K562 (cell line): Measurements from ENCODE around the gene S100A2. TPM values are rescaled to one million over a fixed set of nuclear protein-coding genes. Genes with fewer than 3 reads are reported as not detected.
A peak's percentile ranks its signal among the peaks of the same experiment; 100 is the strongest.

Experiments
- ATAC-seq: fragments of 200-7000 bp; cut with Tn5 transposase; 3 replicates; pipeline ENCODE4 v1.9.1; 2020; ENCODE audit warnings: moderate library complexity
- BruUV-seq: library from RNA; stranded (reverse); fragments of 400-500 nt; replicated peaks from 2 replicates; lab custom pipeline; 2021; lab: Mats Ljungman, UMichigan
- CTCF ChIA-PET: fragments of 300-600 bp; formaldehyde crosslinking; extraction: SDS; loops from one replicate; lab custom pipeline; 2021; ENCODE audit warnings: low intra/inter-chr PET ratio; lab: Yijun Ruan, JAX
- POLR2A ChIA-PET: fragments of 300-600, 350-650 bp; sonication (Branson Sonifier 250); formaldehyde crosslinking; extraction: SDS; loops from one replicate; lab custom pipeline; 2021; ENCODE audit warnings: antibody characterized with exemption, inconsistent platforms; lab: Yijun Ruan, JAX
- DNase-seq, 4 experiments: peaks; one replicate each; pipeline versions ENCODE4 v3.0.0 to v3.0.0-alpha.2; 2011 to 2018; ENCODE audit warnings: low spot score in 3 of 4, mixed read lengths in 3 of 4; ENCODE audit errors: extremely low read depth in 1 of 4
- FAIRE-seq: peaks from 2 replicates; lab custom pipeline; 2011; peaks lifted over from hg19 to GRCh38; lab: Jason Lieb, UNC
- H2AFZ ChIP-seq: 2 replicates; pipeline ENCODE4 v1.6.0; 2011; ENCODE audit warnings: low read depth, low read length, control low read depth, inconsistent platforms
- H3K27ac ChIP-seq: fragments of 200-600 bp; 3 replicates; pipeline ENCODE4 v1.8.0; 2011; ENCODE audit warnings: low read depth, mild to moderate bottlenecking, control low read depth, inconsistent platforms, low read length, moderate library complexity, mixed read lengths; ENCODE audit errors: extremely low read depth
- H3K27me3 ChIP-seq, 2 experiments: fragments of 300-600 bp in 1 of 2; 2 replicates in 1 of 2; 3 replicates in 1 of 2; pipeline versions ENCODE4 v1.6.0 to v1.8.0; 2011; ENCODE audit warnings: inconsistent platforms in 2 of 2, low read length in 2 of 2, mild to moderate bottlenecking in 1 of 2, mixed read lengths in 1 of 2, moderate library complexity in 1 of 2; ENCODE audit not compliant: control insufficient read depth in 2 of 2, insufficient read depth in 2 of 2
- H3K36me3 ChIP-seq: fragments of 300-600 bp; 3 replicates; pipeline ENCODE4 v1.8.0; 2011; ENCODE audit warnings: mild to moderate bottlenecking, low read length, inconsistent platforms; ENCODE audit not compliant: control insufficient read depth, insufficient read depth
- H3K4me1 ChIP-seq, 2 experiments: fragments of 200-600 bp in 1 of 2; replicated peaks in 1 of 2; 2 replicates in 1 of 2; 3 replicates in 1 of 2; pipeline versions ENCODE4 v1.5.1 to v1.8.0; 2011; ENCODE audit warnings: inconsistent platforms in 2 of 2, low read length in 2 of 2, mild to moderate bottlenecking in 1 of 2, mixed read lengths in 1 of 2, moderate library complexity in 1 of 2; ENCODE audit not compliant: control insufficient read depth in 2 of 2, insufficient read depth in 2 of 2
- H3K4me2 ChIP-seq: 2 replicates; pipeline ENCODE4 v1.6.1; 2011; ENCODE audit warnings: low read length, control low read depth, inconsistent platforms, mixed read lengths; ENCODE audit not compliant: insufficient read depth
- H3K4me3 ChIP-seq: fragments of 200-600 bp; sonication (generic), shearing (Covaris generic); 2 replicates; pipeline ENCODE4 v1.5.1; 2016; ENCODE audit warnings: control low read depth, inconsistent platforms
- H3K79me2 ChIP-seq: fragments of 200-600 bp; 3 replicates; pipeline ENCODE4 v1.8.0; 2011; ENCODE audit warnings: low read length, inconsistent platforms; ENCODE audit not compliant: control insufficient read depth, insufficient read depth
- H3K9ac ChIP-seq, 2 experiments: 2 replicates each; pipeline versions ENCODE4 v1.6.0 to v1.6.1; 2011; ENCODE audit warnings: low read depth in 2 of 2, low read length in 2 of 2, control low read depth in 1 of 2, inconsistent platforms in 1 of 2, mild to moderate bottlenecking in 1 of 2, mixed read lengths in 1 of 2; ENCODE audit not compliant: insufficient read depth in 1 of 2
- H3K9me1 ChIP-seq: one replicate; pipeline ENCODE4 v1.6.0; 2011; ENCODE audit warnings: inconsistent platforms, mild to moderate bottlenecking, low read length, moderate library complexity; ENCODE audit not compliant: control insufficient read depth, insufficient read depth
- H3K9me3 ChIP-seq: replicated peaks from 2 replicates; pipeline ENCODE4 v1.5.1; 2011; ENCODE audit warnings: low read depth, low read length, inconsistent platforms; ENCODE audit not compliant: control insufficient read depth, insufficient read depth
- H4K20me1 ChIP-seq: replicated peaks from 2 replicates; pipeline ENCODE4 v1.6.1; 2011; ENCODE audit warnings: low read length, inconsistent platforms, mixed read lengths; ENCODE audit not compliant: control insufficient read depth, insufficient read depth
- ATF3 ChIP-seq, 2 experiments: fragments of 450-650 bp in 1 of 2; sonication (generic) in 1 of 2; formaldehyde crosslinking in 1 of 2; IDR thresholded peaks in 1 of 2; conservative IDR thresholded peaks in 1 of 2; 2 replicates each; pipeline versions ENCODE4 v1.6.1 to v1.8.1; 2016 to 2023; ENCODE audit warnings: mild to moderate bottlenecking in 2 of 2, moderate library complexity in 2 of 2, inconsistent platforms in 1 of 2, missing genetic modification reagents in 1 of 2
- CBFB ChIP-seq: sonication (generic); formaldehyde crosslinking; IDR thresholded peaks from 2 replicates; pipeline ENCODE4 v1.4.0; 2020; ENCODE audit warnings: mild to moderate bottlenecking, missing genetic modification reagents
- CREM ChIP-seq: IDR thresholded peaks from 2 replicates; pipeline ENCODE4 v1.6.1; 2014; ENCODE audit warnings: antibody characterized with exemption, low read depth
- E2F6 ChIP-seq, 2 experiments: IDR thresholded peaks; 2 replicates each; pipeline ENCODE4 v1.6.1; 2011; ENCODE audit warnings: borderline replicate concordance in 1 of 2, control low read depth in 1 of 2, low read depth in 1 of 2, low read length in 1 of 2, mild to moderate bottlenecking in 1 of 2, mixed read lengths in 1 of 2, moderate library complexity in 1 of 2; ENCODE audit not compliant: insufficient read depth in 1 of 2, insufficient read length in 1 of 2, poor library complexity in 1 of 2, severe bottlenecking in 1 of 2; ENCODE audit errors: extremely low read depth in 1 of 2
- FOXA1 ChIP-seq: fragments of 450-650 bp; IDR thresholded peaks from 2 replicates; pipeline ENCODE4 v1.6.1; 2016; ENCODE audit warnings: mild to moderate bottlenecking, borderline replicate concordance
- L3MBTL2 ChIP-seq: fragments of 450-650 bp; IDR thresholded peaks from 2 replicates; pipeline ENCODE4 v1.6.1; 2016; ENCODE audit warnings: mild to moderate bottlenecking, moderate library complexity
- NFIC ChIP-seq: fragments of 450-650 bp; IDR thresholded peaks from 2 replicates; pipeline ENCODE4 v1.6.1; 2017; ENCODE audit warnings: mild to moderate bottlenecking, inconsistent platforms
- PHF8 ChIP-seq: fragments of 200-600 bp; sonication (generic); IDR thresholded peaks from 2 replicates; pipeline ENCODE4 v1.6.1; 2012; ENCODE audit warnings: mixed run types, mild to moderate bottlenecking, inconsistent platforms, low read length, moderate library complexity, borderline replicate concordance
- USF1 ChIP-seq: sonication (generic); formaldehyde crosslinking; IDR thresholded peaks from 2 replicates; pipeline ENCODE4 v1.9.0; 2022; ENCODE audit warnings: mild to moderate bottlenecking, missing genetic modification reagents
- ZFPM2 ChIP-seq: fragments of 250-450 bp; sonication (Bioruptor Pico); IDR thresholded peaks from 2 replicates; pipeline ENCODE4 v1.5.1; 2022; ENCODE audit warnings: mild to moderate bottlenecking
- ZNF696 ChIP-seq: fragments of 250-450 bp; sonication (Bioruptor Pico); conservative IDR thresholded peaks from 2 replicates; pipeline ENCODE4 v1.4.0; 2020; ENCODE audit warnings: mild to moderate bottlenecking, moderate library complexity
- WGBS: fragments of 100-300 bp; shearing (Covaris generic); methylation state at CpG from one replicate; pipeline ENCODE4 v1.1.6; 2016; ENCODE audit warnings: low coverage, mixed read lengths; ENCODE audit not compliant: insufficient coverage; ENCODE audit errors: missing lambda C conversion rate; 5-methylcytosine and 5-hydroxymethylcytosine counted together
- in situ Hi-C: fragments of 300-500 bp; cut with MboI; formaldehyde crosslinking; loops from 4 replicates; pipeline ENCODE4 v1.15.0; 2018; ENCODE audit warnings: inconsistent platforms, mixed read lengths
- intact Hi-C: fragments of 100-400 bp; cut with micrococcal nuclease; formaldehyde crosslinking; loops from 2 replicates; pipeline ENCODE4 v1.14.2; 2022
- polyA plus RNA-seq, 8 experiments: library from polyadenylated mRNA; depleted of rRNA in 4 of 8; stranded (reverse) in 5 of 8; unstranded in 3 of 8; fragments of >200 nt; fragmentation: Nextera tagmentation in 2 of 8; fragmentation: Illumina TruSeq in 1 of 8; extraction: Ambion mirVana in 2 of 8; extraction: Trizol in 1 of 8; gene quantifications; 2 replicates each; pipeline versions ENCODE4 v1.2.1 to v1.2.3, GENCODE V29; 2011 to 2014; ENCODE audit warnings: inconsistent platforms in 1 of 8, missing spikeins in 1 of 8
- total RNA-seq, 7 experiments: library from RNA; depleted of rRNA in 6 of 7; stranded (reverse); fragments of >200 nt in 6 of 7; fragmentation: Illumina TruSeq in 2 of 7; extraction: Trizol in 2 of 7; gene quantifications; 2 replicates each; pipeline versions ENCODE4 v1.2.1 to v1.2.3, GENCODE V29; 2011 to 2021; ENCODE audit warnings: low replicate concordance in 1 of 7

S100A2 gene
- total and polyA plus RNA-seq, 9 of the 15 experiments (the other 6 are each of a cell fraction or from before 2014, with no cell fraction given), result 0.28 to 0.65 (median 0.44) TPM; not detected in 4

- POLR2A ChIA-PET, result interaction anchor here (0.7 to 3.3 kb wide), 3 partner anchors 12 to 14 kb away, joined by 4 to 15 read pairs (median 5); partner anchors contain the start of gene S100A5
- Histone ChIP-seq H3K36me3 (no peaks in the 10 kb centered on the region), H3K4me2 (0 out of 2 replicates have a peak overlapping the region, but pooled peaks have one; percentile 58)
- no peak for ATAC-seq
- TF ChIP-seq CREM (no peak), ZNF696 (CRISPR knock-in tag) (no peak), NFIC (no peak), CBFB (CRISPR knock-in tag) (no peak), ATF3 (IDR thresholded peaks at IDR 0.05) (0 out of 2 replicates have a peak, but pooled peaks have one; percentile 22), ATF3 (CRISPR knock-in tag; conservative IDR thresholded peaks at IDR 0.05) (no peak), E2F6 (IDR thresholded peaks at IDR 0.05; ENCODE audit: borderline replicate concordance in 1 of 2, extremely low read depth in 1 of 2, insufficient read depth in 1 of 2, insufficient read length in 1 of 2, low read depth in 1 of 2, low read length in 1 of 2, poor library complexity in 1 of 2, severe bottlenecking in 1 of 2) (peak in 1 of 2 experiments; percentile 30), FOXA1 (no peak), ZFPM2 (no peak), L3MBTL2 (peak; percentile 25; the same call in 1 of the 2 replicates), PHF8 (0 out of 2 replicates have a peak, but pooled peaks have one; percentile 8), USF1 (CRISPR knock-in tag) (no peak)
- TF ChIP-seq, all 486 proteins: peak for 4
- WGBS, result 63% methylated on average over 8 of the region's 8 CpGs
- Histone ChIP-seq H3K4me3 (no peak overlapping the region), H3K4me1 (peaks cover 17 to 24% of the 10 kb centered on the region in 2 experiments), H2AFZ (peak overlapping the region; percentile 87), H4K20me1 (no peaks in the 10 kb centered on the region), H3K27ac (peak overlapping the region; percentile 37; the same call in 1 of the 3 replicates), H3K9me1 (no peaks in the 10 kb centered on the region), H3K9ac (no peak overlapping the region), H3K27me3 (no peaks in the 10 kb centered on the region), H3K9me3 (peaks cover 2% of the 10 kb centered on the region; the same call in 1 of the 2 replicates), H3K79me2 (no peaks in the 10 kb centered on the region)
- intact Hi-C loops (no loop called here), in situ Hi-C loops (no loop called here)
- CTCF ChIA-PET, result no interaction called here
- BruUV-seq, result no TSS peak
- no peak for DNase-seq
- FAIRE-seq, result no peak
These were observed 38.5 kb downstream of the S100A2 start for GRCh38 chr1:153527023-153527682.
